Stomach (tissue), 9 donors: ENCODE data around the gene KLHL29. TPM values are rescaled to one million over a fixed set of nuclear protein-coding genes. Genes with fewer than 3 reads are reported as not detected.

Experiments used
- DNase-seq, 2 donors: peaks; one replicate each; pipeline versions ENCODE4 v3.0.0 to v3.0.0-alpha.2; 2013 to 2019
- H3K27ac ChIP-seq, 5 donors: fragments of 200-600 bp in 4 of 5; sonication (generic) in 4 of 5; one replicate each; pipeline ENCODE4 v1.5.1; 2013 to 2019; ENCODE audit warnings: mild to moderate bottlenecking in 1 of 5, moderate library complexity in 1 of 5
- H3K27me3 ChIP-seq, 3 donors: fragments of 200-600 bp; sonication (generic); one replicate each; pipeline ENCODE4 v1.5.1; 2017 to 2019; ENCODE audit warnings: mixed run types in 1 of 3
- H3K36me3 ChIP-seq, 4 donors: fragments of 200-600 bp; sonication (generic); 1 replicate in 3 of 4; 2 replicates in 1 of 4; pipeline ENCODE4 v1.5.1; 2016 to 2019
- H3K4me1 ChIP-seq, 4 donors: fragments of 200-600 bp; sonication (generic); one replicate each; pipeline ENCODE4 v1.5.1; 2016 to 2019
- H3K4me3 ChIP-seq, 4 donors: fragments of 200-600 bp; sonication (generic) in 3 of 4; one replicate each; pipeline ENCODE4 v1.5.1; 2016 to 2019; ENCODE audit warnings: mild to moderate bottlenecking in 1 of 4
- H3K9me3 ChIP-seq, 4 donors: fragments of 200-600 bp; sonication (generic); one replicate each; pipeline ENCODE4 v1.5.1; 2016 to 2019
- EP300 ChIP-seq: sonication (generic); formaldehyde crosslinking; IDR thresholded peaks from one replicate; pipeline ENCODE4 v1.6.1; 2017; ENCODE audit warnings: antibody characterized with exemption
- POLR2A ChIP-seq, 4 donors: fragments of 450-650 bp; IDR thresholded peaks; one replicate each; pipeline ENCODE4 v1.6.1; 2016; ENCODE audit warnings: antibody characterized with exemption in 4 of 4, control low read depth in 2 of 4, mild to moderate bottlenecking in 1 of 4, moderate library complexity in 1 of 4
- POLR2AphosphoS5 ChIP-seq, 3 donors: sonication (generic); formaldehyde crosslinking; IDR thresholded peaks; one replicate each; pipeline ENCODE4 v1.6.1; 2016; ENCODE audit warnings: antibody characterized with exemption in 3 of 3
- WGBS, 5 donors: extraction: QIAGEN DNeasy Blood & Tissue Kit in 3 of 5; methylation state at CpG; one replicate each; pipeline versions ENCODE4 v1.1.5 to v1.1.7; 2013 to 2018; 5-methylcytosine and 5-hydroxymethylcytosine counted together
- intact Hi-C: fragments of 100-400 bp; cut with DNase I; formaldehyde crosslinking; loops from one replicate; pipeline ENCODE4 v1.15.1; 2023; ENCODE audit warnings: low total_unique reads
- polyA plus RNA-seq, 3 donors: library from polyadenylated mRNA; stranded (reverse); fragments of 200-250 nt; gene quantifications; one replicate each; pipeline ENCODE4 v1.2.3, GENCODE V29; 2013
- total RNA-seq, 5 donors: library from RNA; depleted of rRNA; stranded (reverse); fragments of >200 nt; gene quantifications; one replicate each; pipeline versions ENCODE4 v1.1.0 to v1.2.3, GENCODE V29; 2014 to 2016
- TF ChIP-seq, protein P1 (sequence below), 7 experiments: fragments of 450-650 bp in 4 of 7; fragments of 200-600 bp in 3 of 7; sonication (generic) in 3 of 7; IDR thresholded peaks; one replicate each; pipeline ENCODE4 v1.5.1; 2016 to 2019; ENCODE audit warnings: antibody characterized with exemption in 7 of 7, control low read depth in 2 of 7, mild to moderate bottlenecking in 1 of 7
- donor health status: healthy with polysubstance abuse.
- donor health status: Bipolar disorder and iron deficiency.
- donor health status: healthy.

KLHL29 gene
- total and polyA plus RNA-seq, 8 donors: under 0.01 to 6.6 (median 1.3) TPM

DNA sequence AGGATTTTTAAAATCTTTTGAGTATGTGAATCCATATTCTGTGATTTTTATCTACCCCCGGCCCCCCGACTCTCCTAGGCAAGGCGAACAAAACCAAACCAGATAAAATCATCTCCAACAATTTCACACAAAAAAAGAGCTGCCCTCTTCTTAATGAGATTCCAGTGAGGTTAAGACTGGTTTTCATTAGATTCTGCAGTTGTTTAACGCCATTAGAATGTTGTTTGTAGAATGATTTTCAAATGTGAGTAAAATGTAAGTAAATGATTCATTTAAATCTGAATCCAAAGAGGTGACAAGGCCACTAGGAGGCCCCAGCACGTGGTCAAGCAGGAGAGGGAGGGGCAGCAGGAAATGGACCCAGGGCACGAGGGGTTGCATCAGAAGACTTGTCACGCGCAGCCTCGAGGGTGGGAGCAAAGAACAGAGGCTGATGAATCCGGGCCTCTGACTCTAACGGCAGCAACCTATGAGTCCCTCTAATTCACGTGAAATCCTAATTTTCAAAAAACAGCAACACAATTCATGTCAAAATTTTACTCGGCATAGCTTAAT is 24.3 kb upstream of the KLHL29 start:
- intact Hi-C loops: no loop called here
- TF ChIP-seq EP300 (no peak), POLR2A (IDR thresholded peaks at IDR 0.05) (no peak), POLR2AphosphoS5 (IDR thresholded peaks at IDR 0.05) (no peak)
- TF ChIP-seq, protein P1, sequence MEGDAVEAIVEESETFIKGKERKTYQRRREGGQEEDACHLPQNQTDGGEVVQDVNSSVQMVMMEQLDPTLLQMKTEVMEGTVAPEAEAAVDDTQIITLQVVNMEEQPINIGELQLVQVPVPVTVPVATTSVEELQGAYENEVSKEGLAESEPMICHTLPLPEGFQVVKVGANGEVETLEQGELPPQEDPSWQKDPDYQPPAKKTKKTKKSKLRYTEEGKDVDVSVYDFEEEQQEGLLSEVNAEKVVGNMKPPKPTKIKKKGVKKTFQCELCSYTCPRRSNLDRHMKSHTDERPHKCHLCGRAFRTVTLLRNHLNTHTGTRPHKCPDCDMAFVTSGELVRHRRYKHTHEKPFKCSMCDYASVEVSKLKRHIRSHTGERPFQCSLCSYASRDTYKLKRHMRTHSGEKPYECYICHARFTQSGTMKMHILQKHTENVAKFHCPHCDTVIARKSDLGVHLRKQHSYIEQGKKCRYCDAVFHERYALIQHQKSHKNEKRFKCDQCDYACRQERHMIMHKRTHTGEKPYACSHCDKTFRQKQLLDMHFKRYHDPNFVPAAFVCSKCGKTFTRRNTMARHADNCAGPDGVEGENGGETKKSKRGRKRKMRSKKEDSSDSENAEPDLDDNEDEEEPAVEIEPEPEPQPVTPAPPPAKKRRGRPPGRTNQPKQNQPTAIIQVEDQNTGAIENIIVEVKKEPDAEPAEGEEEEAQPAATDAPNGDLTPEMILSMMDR (IDR thresholded peaks at IDR 0.05): no peak
- peaks cover 0 to 5% (median 2%) of the 10 kb centered on the region in 4 donors for H3K4me1 ChIP-seq
- H3K27ac ChIP-seq: no peak overlapping the region
- peaks cover 0 to 6% (median 0%) of the 10 kb centered on the region in 3 donors for H3K27me3 ChIP-seq
- WGBS, 5 donors: 72 to 80% (median 73%) methylated on average over 13 of the region's 13 CpGs
- no peak overlapping the region for H3K4me3 ChIP-seq
- no peak for DNase-seq
- no peaks in the 10 kb centered on the region for H3K36me3 ChIP-seq
- H3K9me3 ChIP-seq: no peaks in the 10 kb centered on the region

DNA sequence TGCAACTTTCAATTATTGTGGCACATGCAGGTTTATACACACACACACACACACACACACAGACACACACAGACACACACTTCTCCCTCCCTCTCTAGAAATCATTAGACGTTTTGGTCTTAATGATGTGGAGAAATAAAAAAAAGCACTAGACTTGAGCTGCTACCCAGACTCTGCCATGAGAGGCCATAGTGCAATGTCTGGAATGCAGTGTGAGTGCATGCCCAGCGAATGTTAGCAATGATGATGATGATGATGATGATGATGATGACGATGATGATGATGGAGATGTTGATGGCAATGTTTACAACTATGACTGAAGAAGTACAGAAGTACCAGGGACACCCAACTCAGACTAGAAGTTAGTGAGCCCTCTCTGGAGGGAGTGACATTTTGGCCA is 23.8 kb upstream of the KLHL29 start:
- Histone ChIP-seq H3K27ac (no peak overlapping the region), H3K9me3 (no peaks in the 10 kb centered on the region), H3K27me3 (peaks cover 0 to 6% (median 0%) of the 10 kb centered on the region in 3 donors), H3K4me1 (peaks cover 0 to 5% (median 2%) of the 10 kb centered on the region in 4 donors), H3K36me3 (no peaks in the 10 kb centered on the region), H3K4me3 (no peak overlapping the region)
- TF ChIP-seq EP300: no peak
- TF ChIP-seq POLR2AphosphoS5 (IDR thresholded peaks at IDR 0.05): no peak
- TF ChIP-seq POLR2A (IDR thresholded peaks at IDR 0.05): no peak
- 81 to 89% (median 85%) methylated on average over 3 of the region's 3 CpGs for WGBS, 5 donors
- intact Hi-C loops: no loop called here
- no peak for DNase-seq

DNA sequence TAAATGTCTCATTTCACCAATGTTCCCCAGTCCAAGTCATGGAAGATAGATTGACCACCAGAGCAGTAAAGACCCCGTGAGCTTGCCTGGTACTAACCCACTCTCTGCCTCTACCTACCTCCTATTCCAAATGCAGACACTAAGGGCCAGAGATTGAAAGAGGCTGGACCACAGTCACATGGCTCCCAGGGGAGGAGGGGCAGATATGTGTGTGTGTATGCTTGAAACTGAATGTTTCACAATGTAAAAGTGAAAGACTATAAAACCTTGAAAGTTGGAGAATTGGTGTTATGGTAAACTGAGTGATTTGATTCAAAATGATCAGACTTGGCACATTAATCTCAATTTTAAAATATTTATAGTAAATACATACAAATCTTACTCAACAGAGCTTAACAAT is 21.7 kb upstream of the KLHL29 start:
- intact Hi-C loops: no loop called here
- Histone ChIP-seq H3K27me3 (peaks cover 0 to 6% (median 0%) of the 10 kb centered on the region in 3 donors), H3K27ac (no peak overlapping the region), H3K36me3 (no peaks in the 10 kb centered on the region), H3K4me3 (no peak overlapping the region), H3K9me3 (no peaks in the 10 kb centered on the region), H3K4me1 (peaks cover 0 to 5% (median 2%) of the 10 kb centered on the region in 4 donors)
- WGBS, 5 donors: 68 to 86% (median 83%) methylated on average over 1 of the region's 1 CpG
- no peak for TF ChIP-seq POLR2AphosphoS5 (IDR thresholded peaks at IDR 0.05)
- TF ChIP-seq POLR2A (IDR thresholded peaks at IDR 0.05): no peak
- TF ChIP-seq EP300: no peak
- TF ChIP-seq, protein P1 (IDR thresholded peaks at IDR 0.05): no peak
- no peak for DNase-seq

DNA sequence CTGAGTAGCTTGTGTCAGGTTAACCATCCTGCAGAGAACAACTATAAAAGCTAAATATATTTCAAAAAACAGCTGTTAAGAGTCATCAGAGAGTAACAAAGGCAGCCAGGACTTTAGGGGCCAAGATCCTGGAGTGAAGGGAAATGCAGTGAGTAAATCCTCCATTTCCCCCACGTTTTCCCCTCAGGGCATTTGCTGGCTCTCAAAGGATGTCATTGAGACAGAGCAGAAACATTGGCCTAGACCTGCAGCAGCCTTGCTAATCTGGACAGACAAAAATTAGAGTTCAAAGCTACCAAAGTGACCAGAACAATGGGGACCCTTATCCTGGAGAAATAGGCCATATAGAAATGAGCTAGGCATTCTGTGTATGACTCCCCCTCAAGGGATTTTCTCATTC is 21.1 kb upstream of the KLHL29 start:
- peaks cover 0 to 6% (median 0%) of the 10 kb centered on the region in 3 donors for H3K27me3 ChIP-seq
- intact Hi-C loops: no loop called here
- H3K4me3 ChIP-seq: no peak overlapping the region
- WGBS, 5 donors: 4 to 22% (median 12%) methylated on average over 1 of the region's 1 CpG
- DNase-seq: no peak
- no peak for TF ChIP-seq EP300
- TF ChIP-seq, protein P1 (IDR thresholded peaks at IDR 0.05): no peak
- TF ChIP-seq POLR2AphosphoS5 (IDR thresholded peaks at IDR 0.05): no peak
- TF ChIP-seq POLR2A (IDR thresholded peaks at IDR 0.05): no peak
- peaks cover 0 to 5% (median 2%) of the 10 kb centered on the region in 4 donors for H3K4me1 ChIP-seq
- H3K9me3 ChIP-seq: no peaks in the 10 kb centered on the region
- H3K27ac ChIP-seq: no peak overlapping the region
- no peaks in the 10 kb centered on the region for H3K36me3 ChIP-seq

DNA sequence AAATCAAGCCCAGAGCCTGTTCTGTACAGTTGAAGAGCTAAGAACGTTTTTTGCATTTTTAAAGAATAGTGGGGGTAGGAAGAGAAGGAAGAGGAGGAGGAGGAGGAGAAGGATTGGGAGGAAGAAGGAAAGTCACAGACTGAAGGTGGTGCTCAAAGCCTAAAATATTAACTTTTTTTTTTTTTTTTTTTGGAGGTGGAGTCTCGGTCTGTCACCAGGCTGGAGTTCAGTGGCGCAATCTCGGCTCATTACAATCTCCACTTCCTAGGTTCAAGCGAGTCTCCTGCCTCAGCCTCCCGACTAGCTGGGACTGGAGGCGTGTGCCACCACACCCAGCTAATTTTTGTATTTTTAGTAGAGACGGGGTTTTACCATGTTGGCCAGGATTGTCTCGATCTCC is 18.3 kb upstream of the KLHL29 start:
- 58 to 63% (median 61%) methylated on average over 9 of the region's 9 CpGs for WGBS, 5 donors
- DNase-seq: no peak

More for the DNA sequence above, 18.3 kb upstream of the KLHL29 start:
- TF ChIP-seq POLR2AphosphoS5 (IDR thresholded peaks at IDR 0.05): no peak
- no peak for TF ChIP-seq EP300
- no peak for TF ChIP-seq POLR2A (IDR thresholded peaks at IDR 0.05)
- TF ChIP-seq, protein P1 (IDR thresholded peaks at IDR 0.05): no peak
- intact Hi-C loops: no loop called here
- H3K4me1 ChIP-seq: no peaks in the 10 kb centered on the region
- no peak overlapping the region for H3K27ac ChIP-seq
- peaks cover 0 to 6% (median 0%) of the 10 kb centered on the region in 3 donors for H3K27me3 ChIP-seq
- H3K36me3 ChIP-seq: no peaks in the 10 kb centered on the region
- H3K4me3 ChIP-seq: no peak overlapping the region
- no peaks in the 10 kb centered on the region for H3K9me3 ChIP-seq
